ENCODE results near the gene SYT13. TPM values are rescaled to one million over a fixed set of nuclear protein-coding genes. Genes with fewer than 3 reads are reported as not detected.

The SYT13 gene
- total RNA-seq, 1 experiment from 2014 or later, result 1.4 TPM

DNA sequence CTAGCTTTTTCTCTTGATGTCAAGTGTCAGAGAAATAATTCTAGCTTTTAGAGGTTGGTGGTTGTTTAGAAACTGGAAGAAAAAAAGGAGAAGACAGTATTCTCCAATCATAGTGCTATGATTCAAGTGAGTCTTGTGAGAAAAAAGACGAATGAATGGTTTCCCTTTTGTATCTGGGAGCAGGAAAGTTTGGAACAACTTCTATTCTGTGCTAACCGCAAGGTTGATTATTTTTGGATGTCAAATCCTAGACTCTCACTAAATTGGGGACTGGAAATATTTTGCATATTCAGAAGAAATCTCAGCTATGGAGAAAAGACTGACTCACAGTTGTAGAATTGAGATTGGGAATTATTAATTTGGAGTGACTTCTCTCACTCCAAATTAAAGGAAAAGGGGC lies 69.2 kb downstream of the SYT13 start:
- ChIA-PET POLR2A (no interaction called here), RAD21 (ENCODE audit: low non-redundant PET in 1 of 2, low total read pairs in 2 of 2, uncharacterized antibody in 2 of 2, unreplicated experiment in 2 of 2) (no interaction called here), CTCF (interaction anchor here (1.1 kb wide), 1 partner anchor 17 kb away, joined by 3 read pairs; no protein-coding TSS in a partner anchor)
- Histone ChIP-seq H2AFZ (ENCODE audit: low read depth, low read length, poor library complexity, severe bottlenecking) (no peak overlapping the region), H3K4me1 (ENCODE audit: control insufficient read depth in 1 of 2, insufficient read depth in 2 of 2, low read length in 2 of 2) (no peaks in the 10 kb centered on the region), H3K9me2 (ENCODE audit: insufficient read depth) (no peaks in the 10 kb centered on the region), H3K36me3 (ENCODE audit: control insufficient read depth in 1 of 2, insufficient read depth in 2 of 2, low read length in 2 of 2) (no peaks in the 10 kb centered on the region), H4K20me1 (ENCODE audit: insufficient read depth) (no peaks in the 10 kb centered on the region), H3K79me2 (ENCODE audit: insufficient read depth, low read length) (no peaks in the 10 kb centered on the region), H3K27ac (ENCODE audit: low read depth, low read length) (no peak overlapping the region), H3K9me3 (ENCODE audit: control insufficient read depth in 1 of 2, insufficient read depth in 1 of 2, low read depth in 1 of 2, low read length in 2 of 2) (no peaks in the 10 kb centered on the region), H3K4me2 (ENCODE audit: low read length) (no peak overlapping the region), H3K27me3 (ENCODE audit: insufficient read depth, low read length) (no peaks in the 10 kb centered on the region), H3K4me3 (replicated peaks in 1 of 2; ENCODE audit: low read depth in 1 of 2, low read length in 2 of 2) (no peak overlapping the region), H3K9ac (ENCODE audit: low read length) (no peak overlapping the region)
- BruUV-seq (replicated peaks), result no TSS peak
- ATAC-seq, result no peak
- TF ChIP-seq, protein P1, sequence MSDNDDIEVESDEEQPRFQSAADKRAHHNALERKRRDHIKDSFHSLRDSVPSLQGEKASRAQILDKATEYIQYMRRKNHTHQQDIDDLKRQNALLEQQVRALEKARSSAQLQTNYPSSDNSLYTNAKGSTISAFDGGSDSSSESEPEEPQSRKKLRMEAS (IDR thresholded peaks at IDR 0.05), result no peak
- TF ChIP-seq, protein P2, sequence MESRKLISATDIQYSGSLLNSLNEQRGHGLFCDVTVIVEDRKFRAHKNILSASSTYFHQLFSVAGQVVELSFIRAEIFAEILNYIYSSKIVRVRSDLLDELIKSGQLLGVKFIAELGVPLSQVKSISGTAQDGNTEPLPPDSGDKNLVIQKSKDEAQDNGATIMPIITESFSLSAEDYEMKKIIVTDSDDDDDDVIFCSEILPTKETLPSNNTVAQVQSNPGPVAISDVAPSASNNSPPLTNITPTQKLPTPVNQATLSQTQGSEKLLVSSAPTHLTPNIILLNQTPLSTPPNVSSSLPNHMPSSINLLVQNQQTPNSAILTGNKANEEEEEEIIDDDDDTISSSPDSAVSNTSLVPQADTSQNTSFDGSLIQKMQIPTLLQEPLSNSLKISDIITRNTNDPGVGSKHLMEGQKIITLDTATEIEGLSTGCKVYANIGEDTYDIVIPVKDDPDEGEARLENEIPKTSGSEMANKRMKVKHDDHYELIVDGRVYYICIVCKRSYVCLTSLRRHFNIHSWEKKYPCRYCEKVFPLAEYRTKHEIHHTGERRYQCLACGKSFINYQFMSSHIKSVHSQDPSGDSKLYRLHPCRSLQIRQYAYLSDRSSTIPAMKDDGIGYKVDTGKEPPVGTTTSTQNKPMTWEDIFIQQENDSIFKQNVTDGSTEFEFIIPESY (IDR thresholded peaks at IDR 0.05; ENCODE audit: extremely low read depth, insufficient replicate concordance, low read length), result no peak
- TF ChIP-seq CEBPB (IDR thresholded peaks at IDR 0.05; ENCODE audit: low read depth), result no peak
- TF ChIP-seq JUND (IDR thresholded peaks at IDR 0.05), result no peak
- TF ChIP-seq, protein P3, sequence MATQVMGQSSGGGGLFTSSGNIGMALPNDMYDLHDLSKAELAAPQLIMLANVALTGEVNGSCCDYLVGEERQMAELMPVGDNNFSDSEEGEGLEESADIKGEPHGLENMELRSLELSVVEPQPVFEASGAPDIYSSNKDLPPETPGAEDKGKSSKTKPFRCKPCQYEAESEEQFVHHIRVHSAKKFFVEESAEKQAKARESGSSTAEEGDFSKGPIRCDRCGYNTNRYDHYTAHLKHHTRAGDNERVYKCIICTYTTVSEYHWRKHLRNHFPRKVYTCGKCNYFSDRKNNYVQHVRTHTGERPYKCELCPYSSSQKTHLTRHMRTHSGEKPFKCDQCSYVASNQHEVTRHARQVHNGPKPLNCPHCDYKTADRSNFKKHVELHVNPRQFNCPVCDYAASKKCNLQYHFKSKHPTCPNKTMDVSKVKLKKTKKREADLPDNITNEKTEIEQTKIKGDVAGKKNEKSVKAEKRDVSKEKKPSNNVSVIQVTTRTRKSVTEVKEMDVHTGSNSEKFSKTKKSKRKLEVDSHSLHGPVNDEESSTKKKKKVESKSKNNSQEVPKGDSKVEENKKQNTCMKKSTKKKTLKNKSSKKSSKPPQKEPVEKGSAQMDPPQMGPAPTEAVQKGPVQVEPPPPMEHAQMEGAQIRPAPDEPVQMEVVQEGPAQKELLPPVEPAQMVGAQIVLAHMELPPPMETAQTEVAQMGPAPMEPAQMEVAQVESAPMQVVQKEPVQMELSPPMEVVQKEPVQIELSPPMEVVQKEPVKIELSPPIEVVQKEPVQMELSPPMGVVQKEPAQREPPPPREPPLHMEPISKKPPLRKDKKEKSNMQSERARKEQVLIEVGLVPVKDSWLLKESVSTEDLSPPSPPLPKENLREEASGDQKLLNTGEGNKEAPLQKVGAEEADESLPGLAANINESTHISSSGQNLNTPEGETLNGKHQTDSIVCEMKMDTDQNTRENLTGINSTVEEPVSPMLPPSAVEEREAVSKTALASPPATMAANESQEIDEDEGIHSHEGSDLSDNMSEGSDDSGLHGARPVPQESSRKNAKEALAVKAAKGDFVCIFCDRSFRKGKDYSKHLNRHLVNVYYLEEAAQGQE (IDR thresholded peaks at IDR 0.05; ENCODE audit: low read depth), result no peak
- TF ChIP-seq EGR1 (IDR thresholded peaks at IDR 0.05; ENCODE audit: low read depth), result no peak
- TF ChIP-seq CBX3 (IDR thresholded peaks at IDR 0.05; ENCODE audit: low read depth), result no peak
- TF ChIP-seq SIN3A (IDR thresholded peaks at IDR 0.05; ENCODE audit: low read depth), result no peak
- no peak for TF ChIP-seq YY1 (IDR thresholded peaks at IDR 0.05; ENCODE audit: extremely low read depth, insufficient replicate concordance, low read depth, low read length)
- TF ChIP-seq, protein P4, sequence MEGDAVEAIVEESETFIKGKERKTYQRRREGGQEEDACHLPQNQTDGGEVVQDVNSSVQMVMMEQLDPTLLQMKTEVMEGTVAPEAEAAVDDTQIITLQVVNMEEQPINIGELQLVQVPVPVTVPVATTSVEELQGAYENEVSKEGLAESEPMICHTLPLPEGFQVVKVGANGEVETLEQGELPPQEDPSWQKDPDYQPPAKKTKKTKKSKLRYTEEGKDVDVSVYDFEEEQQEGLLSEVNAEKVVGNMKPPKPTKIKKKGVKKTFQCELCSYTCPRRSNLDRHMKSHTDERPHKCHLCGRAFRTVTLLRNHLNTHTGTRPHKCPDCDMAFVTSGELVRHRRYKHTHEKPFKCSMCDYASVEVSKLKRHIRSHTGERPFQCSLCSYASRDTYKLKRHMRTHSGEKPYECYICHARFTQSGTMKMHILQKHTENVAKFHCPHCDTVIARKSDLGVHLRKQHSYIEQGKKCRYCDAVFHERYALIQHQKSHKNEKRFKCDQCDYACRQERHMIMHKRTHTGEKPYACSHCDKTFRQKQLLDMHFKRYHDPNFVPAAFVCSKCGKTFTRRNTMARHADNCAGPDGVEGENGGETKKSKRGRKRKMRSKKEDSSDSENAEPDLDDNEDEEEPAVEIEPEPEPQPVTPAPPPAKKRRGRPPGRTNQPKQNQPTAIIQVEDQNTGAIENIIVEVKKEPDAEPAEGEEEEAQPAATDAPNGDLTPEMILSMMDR (IDR thresholded peaks at IDR 0.05 in 2 of 3, conservative IDR thresholded peaks at IDR 0.05 in 1 of 3; ENCODE audit: borderline replicate concordance in 1 of 3, insufficient read depth in 1 of 3, low read depth in 2 of 3, low read length in 2 of 3), result no peak
- no peak for TF ChIP-seq SRF (IDR thresholded peaks at IDR 0.05; ENCODE audit: low read depth)
- TF ChIP-seq, protein P5, sequence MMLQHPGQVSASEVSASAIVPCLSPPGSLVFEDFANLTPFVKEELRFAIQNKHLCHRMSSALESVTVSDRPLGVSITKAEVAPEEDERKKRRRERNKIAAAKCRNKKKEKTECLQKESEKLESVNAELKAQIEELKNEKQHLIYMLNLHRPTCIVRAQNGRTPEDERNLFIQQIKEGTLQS (IDR thresholded peaks at IDR 0.05), result no peak
- no peak for TF ChIP-seq ELF1 (IDR thresholded peaks at IDR 0.05; ENCODE audit: borderline replicate concordance, low read depth)
- no peak for TF ChIP-seq POLR2A (IDR thresholded peaks at IDR 0.05; ENCODE audit: borderline replicate concordance, extremely low read depth, insufficient read depth, insufficient read length)
- TF ChIP-seq FOSL1 (IDR thresholded peaks at IDR 0.05; ENCODE audit: low read depth), result no peak
- no peak for TF ChIP-seq ZNF274 (IDR thresholded peaks at IDR 0.05; ENCODE audit: low read depth, low read length)
- no peak for TF ChIP-seq POLR2AphosphoS5 (IDR thresholded peaks at IDR 0.05; ENCODE audit: low read depth, low read length)
- TF ChIP-seq RAD21 (IDR thresholded peaks at IDR 0.05; ENCODE audit: low read depth), result no peak
- TF ChIP-seq TCF7L2 (IDR thresholded peaks at IDR 0.05; ENCODE audit: borderline replicate concordance, extremely low read depth, insufficient read depth, insufficient read length), result no peak
- TF ChIP-seq EZH2 (IDR thresholded peaks at IDR 0.05), result no peak
- intact Hi-C loops (cut with micrococcal nuclease), result no loop called here
- DNase-seq (ENCODE audit: low read depth, low spot score), result no peak
